Pulmonary artery endothelial cell (primary cell): ENCODE measurements around the gene RANBP6. TPM values are rescaled to one million over a fixed set of nuclear protein-coding genes. Genes with fewer than 3 reads are reported as not detected.
"Not testable (repeated sequence)": the region's sequence is repeated elsewhere in the genome, so short reads cannot be mapped to it uniquely, and the experiment has no call there.

ENCODE experiments used
- DNase-seq: peaks from one replicate; pipeline ENCODE4 v3.0.0-alpha.2; 2011; ENCODE audit warnings: low read depth, low spot score
- total RNA-seq: library from RNA; depleted of rRNA; stranded (reverse); fragments of >200 nt; gene quantifications from 2 replicates; pipeline ENCODE4 v1.2.3, GENCODE V29; 2014

Gene RANBP6
- 38.1 and 48.9 TPM in 2 replicates for total RNA-seq

GRCh38 chr9:6015278-6016157 lies at the start of gene RANBP6:
Gene RANBP6 (minus strand): TSS chr9:6015624. CDS start chr9:6015607, 17 bp downstream.
- peak; percentile 63 for DNase-seq

DNA sequence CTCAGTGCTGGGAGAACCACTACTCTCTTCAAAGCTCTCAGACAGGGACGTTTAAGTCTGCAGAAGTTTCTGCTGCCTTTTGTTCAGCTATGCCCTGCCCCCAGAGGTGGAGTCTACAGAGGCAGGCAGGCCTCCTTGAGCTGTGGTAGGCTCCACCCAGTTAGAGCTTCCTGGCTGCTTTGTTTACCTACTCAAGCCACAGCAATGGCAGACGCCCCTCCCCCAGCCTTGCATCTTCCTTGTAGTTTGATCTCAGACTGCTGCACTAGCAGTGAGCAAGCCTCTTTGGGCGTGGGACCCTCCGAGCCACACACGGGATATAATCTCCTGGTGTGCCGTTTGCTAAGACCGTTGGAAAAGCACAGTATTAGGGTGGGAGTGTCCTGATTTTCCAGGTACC lies 47.7 kb upstream of the RANBP6 start:
- DNase-seq, result not testable (repeated sequence)

- no peak for DNase-seq
Measured at GRCh38 chr9:6055666-6056065, 40.2 kb upstream of the RANBP6 start.

DNA sequence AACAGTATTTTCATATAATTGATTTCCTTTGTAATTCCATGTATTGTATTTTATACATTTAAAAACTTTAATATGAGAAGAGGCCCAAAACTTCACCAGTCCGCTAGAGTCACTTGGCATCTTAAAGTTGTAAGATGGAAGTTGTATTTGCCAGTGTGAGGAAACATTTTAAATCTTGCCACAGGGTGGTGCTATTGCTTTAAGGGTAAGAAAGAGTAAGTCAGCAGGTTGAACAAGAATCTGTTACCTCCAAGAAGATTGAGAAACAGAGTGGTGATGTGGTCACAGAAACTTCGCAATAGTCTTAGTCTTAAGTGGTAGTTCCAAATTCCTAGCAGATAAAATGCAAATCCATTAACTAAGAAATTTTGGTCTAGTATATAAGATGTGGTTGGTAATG lies 39.8 kb upstream of the RANBP6 start:
- DNase-seq, result peak; percentile 83

GRCh38 chr9:6054280-6055099 lies 39.1 kb upstream of the RANBP6 start:
- peak; percentile 50 for DNase-seq

- DNase-seq, result no peak
Measured at GRCh38 chr9:6052293-6052919, 37.0 kb upstream of the RANBP6 start.

- DNase-seq, result no peak
Measured at GRCh38 chr9:6051511-6051950, 36.1 kb upstream of the RANBP6 start.

DNA sequence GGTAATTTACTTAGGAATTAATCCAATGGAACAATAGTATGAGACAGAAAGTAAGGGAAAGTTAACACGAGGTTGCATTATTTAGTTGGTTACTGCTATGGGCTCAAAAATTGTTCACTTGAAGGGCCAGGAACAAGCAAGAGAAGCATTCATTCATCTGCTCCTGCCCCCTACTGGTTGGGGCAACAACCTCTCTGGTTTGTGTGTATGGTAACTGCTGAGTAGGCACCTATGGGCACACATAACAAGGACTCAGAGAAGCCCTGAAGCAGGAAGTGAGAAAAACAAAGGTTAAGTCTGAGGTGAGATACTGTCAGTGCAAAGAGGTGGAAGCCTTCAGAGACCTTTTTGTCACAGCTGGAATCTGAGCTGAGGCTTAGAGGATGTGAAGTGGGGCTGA lies 34.4 kb upstream of the RANBP6 start:
- DNase-seq, result no peak

DNA sequence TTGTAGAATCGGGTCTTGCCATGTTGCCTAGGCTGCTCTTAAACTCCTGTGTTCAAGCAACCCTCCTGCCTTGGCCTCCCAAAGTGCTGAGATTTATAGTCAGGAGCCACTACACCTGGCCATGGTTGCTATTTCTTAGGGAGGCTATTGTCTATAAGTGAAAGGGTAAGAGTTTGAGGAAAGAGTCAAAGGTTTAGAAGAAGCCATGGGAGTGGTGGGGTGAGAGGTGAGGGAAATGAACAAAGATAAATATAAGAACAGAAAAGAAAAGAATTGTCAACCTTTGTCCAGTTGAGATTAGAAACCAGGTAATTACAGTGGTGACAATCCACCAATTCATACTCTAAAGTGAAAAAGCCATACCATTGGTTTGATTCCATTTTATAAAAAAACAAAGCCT lies 32.6 kb upstream of the RANBP6 start:
- no peak for DNase-seq

GRCh38 chr9:6047020-6047419 lies 31.6 kb upstream of the RANBP6 start:
- DNase-seq, result no peak

DNA sequence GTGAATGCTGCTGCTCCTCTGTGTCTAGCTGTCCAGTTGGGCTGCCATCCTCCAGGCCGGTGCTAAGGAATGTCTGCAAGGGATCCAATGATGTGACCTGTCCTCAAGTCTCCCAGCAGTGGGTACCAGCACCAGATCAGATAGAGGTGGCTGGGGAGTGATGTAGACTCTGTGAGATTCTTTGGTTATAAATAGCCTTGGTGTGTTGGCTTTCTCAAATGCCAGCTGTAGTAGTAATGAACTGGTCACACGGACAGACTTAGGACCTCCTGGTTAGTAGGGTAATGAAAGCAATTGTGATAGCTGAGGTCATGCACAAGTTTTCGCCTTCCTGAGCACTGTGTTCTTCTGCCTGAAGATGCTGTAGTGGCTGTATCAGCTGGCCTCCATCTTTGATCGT lies 29.9 kb upstream of the RANBP6 start:
- DNase-seq, result no peak

DNA sequence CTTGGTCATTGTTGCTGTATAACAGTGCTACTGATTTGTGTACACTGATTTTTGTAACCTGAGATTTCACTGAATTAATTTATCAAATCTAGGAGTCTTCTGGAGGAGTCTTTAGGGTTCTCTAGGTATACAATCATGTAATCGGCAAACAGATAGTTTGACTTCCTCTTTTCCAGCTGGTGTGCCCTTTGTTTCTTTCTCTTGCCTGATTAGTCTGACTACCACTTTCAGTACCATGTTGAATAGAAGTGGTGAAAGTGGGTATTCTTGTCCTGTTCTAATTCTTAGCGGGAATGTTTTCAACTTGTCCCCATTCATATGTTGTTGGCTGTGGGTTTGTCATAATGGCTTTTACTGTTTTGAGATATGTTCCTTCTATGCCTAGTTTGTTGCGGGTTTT lies 24.7 kb upstream of the RANBP6 start:
- no peak for DNase-seq

DNA sequence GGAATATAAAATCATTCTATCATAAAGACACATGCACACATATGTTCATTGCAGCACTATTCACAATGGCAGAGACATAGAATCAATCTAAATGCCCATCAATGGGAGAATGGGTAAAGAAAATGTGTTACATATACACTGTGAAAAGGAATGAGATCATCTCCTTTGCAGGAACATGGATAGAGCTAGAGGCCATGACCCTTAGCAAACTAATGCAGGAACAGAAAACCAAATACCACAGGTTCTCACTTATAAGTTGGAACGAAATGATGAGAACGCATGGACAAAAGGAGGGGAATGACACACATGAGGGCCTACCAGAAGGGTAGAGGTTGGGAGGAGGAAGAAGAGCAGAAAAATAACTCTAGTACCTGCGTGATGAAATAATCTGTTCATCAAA lies 21.0 kb upstream of the RANBP6 start:
- no peak for DNase-seq

DNA sequence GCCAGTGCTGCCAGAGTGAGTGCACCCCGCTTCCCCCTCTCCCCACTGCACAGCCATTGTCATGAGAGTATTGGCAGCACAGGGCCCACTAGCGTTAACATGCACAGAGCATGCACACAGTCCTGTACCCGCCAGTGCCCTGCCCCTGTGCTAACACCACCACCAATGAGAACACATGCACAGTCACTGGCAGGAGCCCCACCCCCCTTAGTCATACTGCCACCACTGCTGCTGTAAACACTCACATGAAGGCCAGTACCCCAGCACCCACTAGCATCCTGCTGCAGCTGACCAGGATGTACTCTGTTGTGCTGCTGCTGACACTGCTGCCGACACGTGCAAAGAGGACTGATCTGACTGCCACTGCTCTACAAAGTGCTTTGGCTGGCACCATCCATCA lies 19.5 kb upstream of the RANBP6 start:
- no peak for DNase-seq

- DNase-seq, result no peak
Measured at GRCh38 chr9:6029604-6030274, 14.3 kb upstream of the RANBP6 start.

- no peak for DNase-seq
Measured at GRCh38 chr9:6024035-6024554, 8.7 kb upstream of the RANBP6 start.

- not testable (repeated sequence) for DNase-seq
Measured at GRCh38 chr9:6016975-6017374, 1.6 kb upstream of the RANBP6 start.

GRCh38 chr9:6014670-6015270 lies 654 bp downstream of the RANBP6 start:
- DNase-seq, result peak; percentile 61

DNA sequence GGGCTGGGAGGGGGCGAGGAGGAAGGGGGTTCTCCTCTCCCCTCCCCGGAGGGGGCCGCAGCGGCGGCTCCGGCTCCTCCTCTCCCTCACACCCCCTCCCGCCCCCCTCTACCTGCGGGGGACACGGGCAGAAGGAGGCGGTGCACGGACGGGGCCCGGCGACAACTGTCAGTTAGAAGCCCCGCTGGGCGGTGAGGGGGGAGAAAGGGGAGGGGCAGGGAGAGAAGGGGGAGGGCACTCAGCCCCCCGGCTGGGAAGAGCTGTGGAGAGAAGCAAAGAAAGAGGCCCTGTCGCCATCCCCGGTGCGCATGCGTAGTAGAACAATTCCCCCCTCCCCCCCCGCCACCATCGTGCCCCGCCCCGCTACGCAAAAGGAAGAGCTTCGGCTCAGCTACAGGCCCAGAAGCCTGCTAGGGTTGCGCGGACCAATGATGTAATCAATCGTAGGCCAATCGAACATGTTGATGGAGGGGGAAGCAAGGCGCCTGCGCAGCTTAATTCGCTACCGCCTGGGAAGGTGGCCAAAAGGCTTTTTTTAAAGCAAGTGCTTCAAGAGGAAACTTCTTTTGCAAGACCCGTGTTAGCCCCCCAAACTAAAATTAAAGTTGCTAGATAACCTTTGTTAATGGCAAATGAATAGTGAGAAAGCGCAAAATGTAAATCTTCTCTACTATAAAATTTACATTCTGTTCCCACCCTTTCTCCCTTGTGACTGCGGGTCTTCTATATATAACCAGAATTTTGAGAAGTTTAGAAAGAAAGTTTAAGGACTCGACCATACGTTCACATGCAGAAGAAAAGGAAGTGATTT lies 7.0 kb downstream of the RANBP6 start:
- DNase-seq, result peak; percentile 96

GRCh38 chr9:6007770-6008168 lies 7.7 kb downstream of the RANBP6 start:
- peak; percentile 15 for DNase-seq
